ENCODE results near the gene BIVM.
"Not testable (repeated sequence)": the region's sequence is repeated elsewhere in the genome, so short reads cannot be mapped to it uniquely, and the experiment has no call there.

BIVM gene

GRCh38 chr13:102798581-102799425, at the start of gene BIVM, which contains the start of gene POGLUT2:
Gene BIVM, plus strand, starts transcription at chr13:102799119. Its CDS starts 8,149 bp downstream, at chr13:102807268.
Gene POGLUT2, minus strand, starts transcription at chr13:102798976. Its CDS starts 306 bp downstream, at chr13:102798670.
- peak; percentile 82 for FAIRE-seq

GRCh38 chr13:102751886-102752285, 47.0 kb upstream of the BIVM start:
- FAIRE-seq, result no peak

- no peak for FAIRE-seq
These were observed 41.9 kb upstream of the BIVM start for GRCh38 chr13:102757006-102757405.

GRCh38 chr13:102758842-102759241, 40.1 kb upstream of the BIVM start:
- FAIRE-seq, result no peak

GRCh38 chr13:102761071-102761470, 37.8 kb upstream of the BIVM start:
- no peak for FAIRE-seq

GRCh38 chr13:102763741-102764140, 35.2 kb upstream of the BIVM start:
- no peak for FAIRE-seq

- no peak for FAIRE-seq
These were observed 30.0 kb upstream of the BIVM start for GRCh38 chr13:102768909-102769308.

- FAIRE-seq, result no peak
These were observed 29.2 kb upstream of the BIVM start for GRCh38 chr13:102769679-102770078.

- FAIRE-seq, result no peak
These were observed 28.5 kb upstream of the BIVM start for GRCh38 chr13:102770435-102770834.

GRCh38 chr13:102771298-102772041, 27.4 kb upstream of the BIVM start:
- no peak for FAIRE-seq

- no peak for FAIRE-seq
These were observed 26.9 kb upstream of the BIVM start for GRCh38 chr13:102772042-102772425.

- FAIRE-seq, result no peak
These were observed 25.3 kb upstream of the BIVM start, which contains the start of gene TEX30 for GRCh38 chr13:102773441-102774213. Gene TEX30, minus strand, starts transcription at chr13:102773786. Its CDS starts 3,760 bp downstream, at chr13:102770026.

GRCh38 chr13:102774214-102774568, 24.7 kb upstream of the BIVM start:
- FAIRE-seq, result no peak

GRCh38 chr13:102774591-102775520, 24.1 kb upstream of the BIVM start:
- no peak for FAIRE-seq

GRCh38 chr13:102776271-102776670, 22.6 kb upstream of the BIVM start:
- FAIRE-seq, result no peak

GRCh38 chr13:102777736-102778135, 21.2 kb upstream of the BIVM start:
- no peak for FAIRE-seq

GRCh38 chr13:102779436-102780159, 19.3 kb upstream of the BIVM start:
- FAIRE-seq, result no peak

- FAIRE-seq, result not testable (repeated sequence)
These were observed 18.3 kb upstream of the BIVM start for GRCh38 chr13:102780656-102781055.

GRCh38 chr13:102781591-102781990, 17.3 kb upstream of the BIVM start:
- FAIRE-seq, result no peak

- no peak for FAIRE-seq
These were observed 14.4 kb upstream of the BIVM start for GRCh38 chr13:102784483-102784882.

GRCh38 chr13:102788683-102789082, 10.2 kb upstream of the BIVM start:
- FAIRE-seq, result no peak
